Measurements from ENCODE around the gene PPP6R3. TPM values are rescaled to one million over a fixed set of nuclear protein-coding genes. Genes with fewer than 3 reads are reported as not detected.
A peak's percentile ranks its signal among the peaks of the same experiment; 100 is the strongest.

The PPP6R3 gene
- total and polyA plus RNA-seq, 12 donors, result 40.2 to 180 (median 89.0) TPM

DNA sequence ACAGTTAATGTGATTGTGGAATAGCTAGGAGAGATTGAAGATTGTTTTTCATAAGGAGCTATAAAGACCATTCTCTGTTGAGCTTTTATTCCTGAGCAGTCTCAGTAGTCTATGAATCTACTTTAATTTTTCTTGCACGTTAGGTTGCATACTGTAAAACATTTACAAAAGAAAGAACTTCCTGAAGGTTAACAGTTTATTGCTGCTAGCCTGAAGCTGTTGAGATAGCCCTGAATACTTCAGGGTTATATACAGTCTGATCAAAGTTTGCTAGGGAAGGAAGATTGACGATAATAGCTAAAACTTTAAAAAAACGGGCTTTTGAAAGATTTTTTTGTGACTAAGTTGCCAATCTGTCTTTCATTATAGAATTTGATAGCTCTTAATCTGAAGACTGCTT, 64.8 kb downstream of the PPP6R3 start:
- Histone ChIP-seq H3K4me3 (no peak overlapping the region), H3K27ac (no peak overlapping the region), H3K4me1 (replicated peaks in 1 of 2) (peaks cover 17 to 49% of the 10 kb centered on the region in 2 donors), H3K27me3 (no peaks in the 10 kb centered on the region), H3K36me3 (replicated peaks in 1 of 2) (peaks cover 0 to 31% of the 10 kb centered on the region in 2 donors), H3K9me3 (replicated peaks in 1 of 3) (no peaks in the 10 kb centered on the region)
- intact Hi-C loops (cut with DNase I), result no loop called here
- 45 to 55% (median 51%) methylated on average over 3 of the region's 3 CpGs for WGBS, 4 donors
- no peak for DNase-seq
- TF ChIP-seq CTCF (IDR thresholded peaks at IDR 0.05), result no peak
- no peak for TF ChIP-seq POLR2A (IDR thresholded peaks at IDR 0.05)

GRCh38 chr11:68525930-68526329, 65.4 kb downstream of the PPP6R3 start:
- H3K4me1 ChIP-seq (replicated peaks in 1 of 2), result peaks cover 17 to 49% of the 10 kb centered on the region in 2 donors

GRCh38 chr11:68527585-68527984, 67.0 kb downstream of the PPP6R3 start:
- no peak overlapping the region for H3K27ac ChIP-seq
- H3K9me3 ChIP-seq (replicated peaks in 1 of 3), result no peaks in the 10 kb centered on the region
- intact Hi-C loops (cut with DNase I), result no loop called here
- peaks cover 0 to 21% of the 10 kb centered on the region in 2 donors for H3K36me3 ChIP-seq (replicated peaks in 1 of 2)
- no peaks in the 10 kb centered on the region for H3K27me3 ChIP-seq
- H3K4me1 ChIP-seq (replicated peaks in 1 of 2), result peaks cover 12 to 43% of the 10 kb centered on the region in 2 donors
- TF ChIP-seq POLR2A (IDR thresholded peaks at IDR 0.05) (no peak), CTCF (IDR thresholded peaks at IDR 0.05) (no peak)
- H3K4me3 ChIP-seq, result no peak overlapping the region
- WGBS, 4 donors, result 85 to 95% (median 88%) methylated on average over 4 of the region's 4 CpGs
- DNase-seq, result no peak

More at GRCh38 chr11:68525930-68526329, 65.4 kb downstream of the PPP6R3 start:
- no peak for DNase-seq
- Histone ChIP-seq H3K9me3 (replicated peaks in 1 of 3) (no peaks in the 10 kb centered on the region), H3K4me3 (no peak overlapping the region), H3K27ac (no peak overlapping the region), H3K36me3 (replicated peaks in 1 of 2) (peaks cover 0 to 25% of the 10 kb centered on the region in 2 donors), H3K27me3 (no peaks in the 10 kb centered on the region)
- TF ChIP-seq CTCF (IDR thresholded peaks at IDR 0.05) (no peak), POLR2A (IDR thresholded peaks at IDR 0.05) (no peak)
- intact Hi-C loops (cut with DNase I), result no loop called here
- 69 to 84% (median 72%) methylated on average over 4 of the region's 4 CpGs for WGBS, 4 donors

- H3K4me1 ChIP-seq (replicated peaks in 1 of 2), result peaks cover 12 to 37% of the 10 kb centered on the region in 2 donors
- H3K27ac ChIP-seq, result no peak overlapping the region
- WGBS, 4 donors, result 59 to 74% (median 71%) methylated on average over 5 of the region's 5 CpGs
- H3K9me3 ChIP-seq (replicated peaks in 1 of 3), result no peaks in the 10 kb centered on the region
- no peak overlapping the region for H3K4me3 ChIP-seq
- H3K36me3 ChIP-seq (replicated peaks in 1 of 2), result peaks cover 0 to 21% of the 10 kb centered on the region in 2 donors
- intact Hi-C loops (cut with DNase I), result no loop called here
- H3K27me3 ChIP-seq, result no peaks in the 10 kb centered on the region
- TF ChIP-seq POLR2A (IDR thresholded peaks at IDR 0.05) (no peak), CTCF (IDR thresholded peaks at IDR 0.05) (no peak)
- peak in 1 of 7 donors; percentile 67 for DNase-seq
These were observed 68.1 kb downstream of the PPP6R3 start for GRCh38 chr11:68528630-68529029.
